Measurements from ENCODE around the gene ALKBH4.

- TF ChIP-seq CTCF (IDR thresholded peaks at IDR 0.05; ENCODE audit: control extremely low read depth in 1 of 3, insufficient read depth in 1 of 3, low read depth in 1 of 3, low read length in 3 of 3) (no peak), PHF8 (conservative IDR thresholded peaks at IDR 0.05; ENCODE audit: low read depth, low read length) (no peak), POLR2A (IDR thresholded peaks at IDR 0.05; ENCODE audit: control extremely low read depth in 1 of 2, low read depth in 2 of 2, low read length in 2 of 2) (no peak), EZH2 (IDR thresholded peaks at IDR 0.05; ENCODE audit: low read depth, low read length, severe bottlenecking) (no peak), GABPA (IDR thresholded peaks at IDR 0.05; ENCODE audit: borderline replicate concordance, insufficient read depth, low read length) (no peak), RAD21 (IDR thresholded peaks at IDR 0.05 in 1 of 2, conservative IDR thresholded peaks at IDR 0.05 in 1 of 2; ENCODE audit: low read depth in 2 of 2, low read length in 2 of 2) (no peak), CBX5 (IDR thresholded peaks at IDR 0.05; ENCODE audit: low read depth, low read length) (no peak), ZNF274 (IDR thresholded peaks at IDR 0.05; ENCODE audit: borderline replicate concordance, extremely low read depth, low read length) (no peak)
These were observed 40.5 kb downstream of the ALKBH4 start for GRCh38 chr7:102424129-102424551.
